Activated CD4-positive, alpha-beta T cell treated with anti-CD3 and anti-CD28 coated beads for 36 hours (primary cell): ENCODE results near the gene FURIN. TPM values are rescaled to one million over a fixed set of nuclear protein-coding genes. Genes with fewer than 3 reads are reported as not detected.
"Not testable (repeated sequence)": the region's sequence is repeated elsewhere in the genome, so short reads cannot be mapped to it uniquely, and the experiment has no call there.

Source experiments
- ATAC-seq: fragments of 200-7000 bp; cut with Tn5 transposase; one replicate; pipeline ENCODE4 v1.10.0; 2021; ENCODE audit warnings: mild to moderate bottlenecking, moderate library complexity
- CTCF ChIA-PET: fragments of 350-600 bp; sonication (Branson Sonifier 250); formaldehyde crosslinking; loops from one replicate; lab custom pipeline; 2021; ENCODE audit warnings: antibody characterized with exemption; lab: Charles Lee
- POLR2A ChIA-PET: fragments of 350-600 bp; sonication (Branson Sonifier 250); formaldehyde crosslinking; loops from one replicate; lab custom pipeline; 2021; ENCODE audit warnings: antibody characterized with exemption, inconsistent platforms; lab: Charles Lee
- DNase-seq: peaks from one replicate; pipeline ENCODE4 v3.0.0-alpha.2; 2020
- H3K27ac Mint-ChIP-seq: one replicate; pipeline ENCODE4 v1.8.0; 2021; ENCODE audit warnings: mixed read lengths
- H3K27me3 Mint-ChIP-seq: one replicate; pipeline ENCODE4 v1.8.0; 2021; ENCODE audit warnings: mixed read lengths
- H3K36me3 Mint-ChIP-seq: one replicate; pipeline ENCODE4 v1.8.0; 2021; ENCODE audit warnings: low read depth, mixed read lengths
- H3K4me1 Mint-ChIP-seq: one replicate; pipeline ENCODE4 v1.8.0; 2021; ENCODE audit warnings: mixed read lengths
- H3K4me3 Mint-ChIP-seq: one replicate; pipeline ENCODE4 v1.8.0; 2021; ENCODE audit warnings: mild to moderate bottlenecking, moderate library complexity, mixed read lengths
- H3K9me3 Mint-ChIP-seq: one replicate; pipeline ENCODE4 v1.8.0; 2021; ENCODE audit warnings: low read depth, mixed read lengths
- intact Hi-C, 2 experiments: fragments of 100-400 bp; cut with DNase I in 1 of 2; cut with micrococcal nuclease in 1 of 2; formaldehyde crosslinking; loops; one replicate each; pipeline versions ENCODE4 v1.14.2 to v1.15.1; 2022 to 2024; cut with DNase I, micrococcal nuclease
- total RNA-seq, 2 experiments: library from RNA; stranded (reverse); gene quantifications; one replicate each; pipeline ENCODE4 v1.2.3, GENCODE V29; 2021

The FURIN gene
- total RNA-seq = 100 to 1,000 TPM; 406 to 422 TPM

DNA sequence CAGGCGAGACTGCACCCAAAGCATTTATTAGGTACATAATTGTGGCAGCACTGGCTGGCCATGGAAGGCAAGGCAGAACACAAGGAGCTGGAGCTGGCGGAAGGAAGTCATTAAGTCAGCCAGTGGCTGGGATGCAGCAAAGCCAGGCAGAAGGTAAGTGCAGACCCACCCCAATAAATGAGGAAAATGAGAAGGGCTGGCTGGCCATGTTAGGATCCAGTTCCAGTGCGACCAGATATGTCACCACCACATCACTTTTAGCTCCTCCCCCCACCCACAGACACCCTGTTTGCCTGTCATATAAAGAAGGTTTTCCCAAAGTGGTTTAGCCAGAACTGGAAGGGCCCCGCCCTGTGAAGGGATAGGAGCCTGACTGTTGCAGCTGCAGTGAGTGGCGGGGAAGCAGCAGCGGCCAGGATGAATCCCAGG, at the start of gene FURIN:
Gene FURIN (plus strand): TSS at position 328 of the 429 bp plus-strand sequence. CDS start 7,153 bp downstream, outside the sequence.
- Mint-ChIP-seq H3K36me3 (peaks cover 31% of the 10 kb centered on the region), H3K27me3 (peaks cover 5% of the 10 kb centered on the region), H3K4me1 (peaks cover 64% of the 10 kb centered on the region), H3K4me3 (peak within 1 kb of the TSS; percentile 90), H3K27ac (peak within 1 kb of the TSS; percentile 98), H3K9me3 (no peaks in the 10 kb centered on the region)
- CTCF ChIA-PET = interaction anchor here (0.7 to 1.1 kb wide), 4 partner anchors 17 to 258 kb away, joined by 3 to 6 read pairs (median 4); no protein-coding TSS in a partner anchor
- intact Hi-C loops = loop anchor here in 1 of 2 experiments (2.0 kb wide), 1 partner anchor 29 kb away; no protein-coding TSS in a partner anchor
- ATAC-seq (no peak), DNase-seq (peak; percentile 60)
- POLR2A ChIA-PET = interaction anchor here (1.0 to 1.6 kb wide), 2 partner anchors 38 to 41 kb away, joined by 6 to 7 read pairs; no protein-coding TSS in a partner anchor

DNA sequence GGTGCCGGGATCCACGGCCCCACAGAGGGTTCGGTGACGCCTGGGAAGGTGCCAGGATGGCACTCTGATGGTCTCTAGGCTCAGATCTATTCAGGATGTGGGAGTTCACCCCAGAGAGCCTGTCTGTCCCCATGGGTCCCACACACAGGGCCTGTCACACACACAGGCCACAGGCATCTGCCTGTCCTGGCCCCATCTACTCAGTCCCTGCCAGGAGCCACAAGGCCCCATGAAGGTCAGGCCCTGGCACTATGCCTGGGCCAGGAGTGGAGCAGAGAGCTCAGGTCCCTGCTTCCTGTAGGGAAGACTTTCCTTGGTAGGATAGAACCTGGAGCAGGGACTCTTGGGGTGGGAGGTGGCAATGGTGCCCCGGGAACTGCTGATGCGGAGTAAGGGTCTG, 49.0 kb upstream of the FURIN start:
- Mint-ChIP-seq H3K27ac (peak overlapping the region; percentile 60), H3K4me3 (no peak overlapping the region), H3K36me3 (peaks cover 11% of the 10 kb centered on the region), H3K9me3 (no peaks in the 10 kb centered on the region), H3K4me1 (peaks cover 36% of the 10 kb centered on the region), H3K27me3 (no peaks in the 10 kb centered on the region)
- intact Hi-C loops = loop anchor here in 1 of 2 experiments (10.0 kb wide), 1 partner anchor 55 kb away; no protein-coding TSS in a partner anchor
- CTCF ChIA-PET = no interaction called here
- POLR2A ChIA-PET = no interaction called here
- ATAC-seq (no peak), DNase-seq (no peak)

DNA sequence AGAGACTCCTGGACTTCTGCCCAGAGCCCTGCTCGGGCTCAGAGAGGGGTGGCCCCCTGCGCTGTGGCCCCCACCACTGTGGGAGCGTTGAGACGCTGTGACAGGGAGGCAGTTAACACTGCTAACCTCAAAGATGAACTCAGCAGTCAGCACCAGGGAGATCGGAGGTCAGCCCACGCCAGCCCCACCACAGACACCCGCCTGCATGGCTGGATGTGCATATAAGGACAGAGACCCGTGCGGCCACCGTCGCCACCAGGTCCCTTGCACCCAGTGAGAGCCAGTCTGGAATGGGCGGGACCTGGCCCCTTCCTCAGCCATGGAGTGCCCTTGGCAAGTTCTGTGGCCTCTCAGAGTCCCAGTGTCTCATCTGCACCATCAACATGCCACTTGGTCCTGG, 48.5 kb upstream of the FURIN start:
- intact Hi-C loops = loop anchor here in 1 of 2 experiments (10.0 kb wide), 1 partner anchor 55 kb away; no protein-coding TSS in a partner anchor
- no peaks in the 10 kb centered on the region for H3K27me3 Mint-ChIP-seq
- H3K36me3 Mint-ChIP-seq = peaks cover 7% of the 10 kb centered on the region
- CTCF ChIA-PET = no interaction called here
- peak overlapping the region; percentile 60 for H3K27ac Mint-ChIP-seq
- no peak overlapping the region for H3K4me3 Mint-ChIP-seq
- DNase-seq (no peak), ATAC-seq (no peak)
- POLR2A ChIA-PET = no interaction called here
- H3K9me3 Mint-ChIP-seq = no peaks in the 10 kb centered on the region
- H3K4me1 Mint-ChIP-seq = peaks cover 31% of the 10 kb centered on the region

DNA sequence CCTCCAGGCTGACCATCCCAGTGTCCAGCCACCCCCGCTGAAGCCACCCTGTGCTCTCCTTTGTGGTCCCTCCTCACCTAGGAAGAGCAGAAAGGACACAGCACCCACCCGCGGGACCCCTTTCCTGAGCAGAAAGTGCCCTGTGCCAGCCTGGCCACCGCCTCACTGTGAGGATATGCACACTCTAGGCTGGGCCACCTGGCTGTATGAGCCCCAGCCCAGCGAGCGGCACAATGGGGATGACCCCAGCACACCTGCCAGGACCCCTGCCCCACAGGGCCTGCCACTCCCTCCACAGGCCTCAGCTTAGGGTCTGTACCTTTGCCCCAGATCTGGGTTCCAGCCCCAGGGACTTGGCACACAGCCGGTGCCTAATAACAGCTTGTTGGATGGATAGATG, 47.9 kb upstream of the FURIN start:
- Mint-ChIP-seq H3K9me3 (no peaks in the 10 kb centered on the region), H3K4me1 (peaks cover 25% of the 10 kb centered on the region), H3K4me3 (no peak overlapping the region), H3K27ac (no peak overlapping the region), H3K36me3 (peaks cover under 1% of the 10 kb centered on the region), H3K27me3 (no peaks in the 10 kb centered on the region)
- DNase-seq = no peak
- ChIA-PET POLR2A (no interaction called here), CTCF (no interaction called here)
- intact Hi-C loops = no loop called here
- no peak for ATAC-seq

DNA sequence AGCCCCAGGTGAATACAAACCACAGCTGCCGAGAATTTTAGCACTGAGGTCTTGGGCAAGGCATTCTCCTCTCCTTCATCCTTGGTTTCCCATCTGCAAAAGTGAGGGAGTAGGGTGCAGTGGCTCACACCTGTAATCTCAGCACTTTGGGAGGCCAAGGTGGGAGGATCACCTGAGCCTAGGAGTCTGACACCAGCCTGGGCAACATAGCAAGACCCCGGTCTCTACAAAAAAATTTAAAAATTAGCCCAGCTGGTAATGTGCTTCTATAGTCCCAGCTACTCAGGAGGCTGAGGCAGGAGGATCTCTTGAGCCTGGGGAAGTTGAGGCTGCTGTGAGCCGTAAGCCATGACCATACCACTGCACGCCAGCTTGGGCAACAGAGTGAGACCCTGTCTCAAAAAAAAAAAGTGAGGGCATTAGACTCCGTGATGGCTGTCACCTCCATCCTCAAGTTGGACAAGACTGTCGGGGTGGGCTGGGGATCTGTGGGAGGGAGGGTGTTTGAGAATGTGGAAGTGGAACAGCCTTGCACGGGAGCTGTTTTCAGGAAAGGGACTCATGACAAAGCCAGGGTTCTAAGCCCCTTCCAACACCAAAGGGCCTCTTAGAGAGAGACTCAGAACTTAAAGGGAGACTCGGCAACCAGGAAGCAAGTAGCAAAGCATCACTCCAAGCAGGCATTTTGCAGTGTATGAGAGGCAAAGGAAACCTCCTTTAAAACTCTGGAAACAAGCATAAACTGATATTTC, 46.0 kb upstream of the FURIN start:
- ATAC-seq = no peak
- peaks cover 26% of the 10 kb centered on the region for H3K4me1 Mint-ChIP-seq
- intact Hi-C loops = no loop called here
- peak overlapping the region; percentile 42 for H3K27ac Mint-ChIP-seq
- H3K36me3 Mint-ChIP-seq = peaks cover 5% of the 10 kb centered on the region
- no peak overlapping the region for H3K4me3 Mint-ChIP-seq
- no peak for DNase-seq
- ChIA-PET POLR2A (no interaction called here), CTCF (interaction anchor here (0.5 to 0.7 kb wide), 2 partner anchors 18 to 364 kb away, joined by 3 read pairs; no protein-coding TSS in a partner anchor)
- H3K27me3 Mint-ChIP-seq = no peaks in the 10 kb centered on the region
- peaks cover 3% of the 10 kb centered on the region for H3K9me3 Mint-ChIP-seq

DNA sequence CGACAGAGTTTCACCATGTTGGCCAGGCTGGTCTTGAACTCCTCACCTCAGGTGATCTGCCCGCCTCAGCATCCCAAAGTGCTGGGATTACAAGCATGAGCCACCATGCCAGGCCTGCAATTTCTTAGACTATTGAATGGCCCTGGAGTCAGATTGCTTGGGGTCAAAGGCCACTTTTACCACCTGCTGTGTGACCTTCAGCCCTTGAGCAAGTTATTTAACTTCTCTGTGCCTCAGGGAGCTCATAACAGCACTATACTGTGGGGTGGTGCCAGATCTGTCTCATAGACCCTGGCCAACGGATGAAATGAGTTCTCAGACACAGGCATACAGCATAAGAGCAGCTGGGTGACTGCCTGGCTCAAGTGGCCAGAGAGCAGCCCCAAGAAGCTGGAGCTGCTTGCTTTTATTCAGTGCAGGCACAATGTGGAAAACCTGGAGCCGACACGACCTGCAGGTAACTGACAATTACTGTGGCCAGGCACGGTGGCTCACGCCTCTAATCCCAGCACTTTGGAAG, 44.9 kb upstream of the FURIN start:
- intact Hi-C loops = no loop called here
- ATAC-seq (no peak), DNase-seq (no peak)
- H3K4me3 Mint-ChIP-seq = no peak overlapping the region
- peaks cover 21% of the 10 kb centered on the region for H3K4me1 Mint-ChIP-seq
- POLR2A ChIA-PET = interaction anchor here (0.7 kb wide), 1 partner anchor 26 kb away, joined by 3 read pairs; no protein-coding TSS in a partner anchor
- H3K36me3 Mint-ChIP-seq = peaks cover 8% of the 10 kb centered on the region
- H3K27ac Mint-ChIP-seq = no peak overlapping the region
- no peaks in the 10 kb centered on the region for H3K27me3 Mint-ChIP-seq
- CTCF ChIA-PET = no interaction called here
- H3K9me3 Mint-ChIP-seq = peaks cover 3% of the 10 kb centered on the region

DNA sequence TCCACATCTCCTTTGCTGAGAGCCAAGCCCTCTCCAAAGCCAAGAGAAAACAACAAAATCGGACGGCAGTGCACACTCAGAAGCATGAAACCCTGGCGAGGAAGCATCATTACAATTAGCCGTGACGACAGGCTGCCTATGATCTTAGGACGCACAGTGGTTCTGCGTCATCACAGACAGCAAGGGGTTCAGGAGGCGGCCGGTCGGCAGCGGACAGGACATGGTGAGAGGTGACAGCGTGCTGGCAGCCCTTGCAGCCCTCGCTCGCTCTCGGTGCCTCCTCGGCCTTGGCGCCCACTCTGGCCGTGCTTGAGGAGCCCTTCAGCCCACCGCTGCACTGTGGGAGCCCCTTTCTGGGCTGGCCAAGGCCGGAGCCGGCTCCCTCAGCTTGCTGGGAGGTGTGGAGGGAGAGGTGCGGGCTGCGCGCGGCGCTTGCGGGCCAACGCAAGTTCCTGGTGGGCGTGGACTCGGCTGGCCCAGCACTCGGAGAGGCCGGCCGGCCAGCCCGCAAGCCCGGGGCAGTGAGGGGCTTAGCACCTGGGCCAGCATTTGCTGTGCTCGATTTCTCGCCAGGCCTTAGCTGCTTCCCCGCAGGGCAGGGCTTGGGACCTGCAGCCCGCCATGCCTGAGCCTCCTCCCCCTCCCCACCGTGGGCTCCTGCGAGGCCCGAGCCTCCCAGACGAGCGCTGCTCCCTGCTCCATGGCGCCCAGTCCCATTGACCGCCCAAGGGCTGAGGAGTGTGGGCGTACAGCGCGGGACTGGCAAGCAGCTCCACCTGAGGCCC, 43.1 kb upstream of the FURIN start:
- ChIA-PET POLR2A (interaction anchor here (0.7 to 1.5 kb wide), 5 partner anchors 7 to 106 kb away, joined by 3 to 6 read pairs (median 3); no protein-coding TSS in a partner anchor), CTCF (interaction anchor here (0.6 to 1.9 kb wide), 4 partner anchors 13 to 81 kb away, joined by 3 to 8 read pairs (median 4); no protein-coding TSS in a partner anchor)
- H3K27ac Mint-ChIP-seq, H3K36me3 Mint-ChIP-seq, intact Hi-C loops, ATAC-seq, H3K4me3 Mint-ChIP-seq, H3K27me3 Mint-ChIP-seq, DNase-seq, H3K9me3 Mint-ChIP-seq: not testable (repeated sequence)
- H3K4me1 Mint-ChIP-seq = peaks cover 23% of the 10 kb centered on the region

DNA sequence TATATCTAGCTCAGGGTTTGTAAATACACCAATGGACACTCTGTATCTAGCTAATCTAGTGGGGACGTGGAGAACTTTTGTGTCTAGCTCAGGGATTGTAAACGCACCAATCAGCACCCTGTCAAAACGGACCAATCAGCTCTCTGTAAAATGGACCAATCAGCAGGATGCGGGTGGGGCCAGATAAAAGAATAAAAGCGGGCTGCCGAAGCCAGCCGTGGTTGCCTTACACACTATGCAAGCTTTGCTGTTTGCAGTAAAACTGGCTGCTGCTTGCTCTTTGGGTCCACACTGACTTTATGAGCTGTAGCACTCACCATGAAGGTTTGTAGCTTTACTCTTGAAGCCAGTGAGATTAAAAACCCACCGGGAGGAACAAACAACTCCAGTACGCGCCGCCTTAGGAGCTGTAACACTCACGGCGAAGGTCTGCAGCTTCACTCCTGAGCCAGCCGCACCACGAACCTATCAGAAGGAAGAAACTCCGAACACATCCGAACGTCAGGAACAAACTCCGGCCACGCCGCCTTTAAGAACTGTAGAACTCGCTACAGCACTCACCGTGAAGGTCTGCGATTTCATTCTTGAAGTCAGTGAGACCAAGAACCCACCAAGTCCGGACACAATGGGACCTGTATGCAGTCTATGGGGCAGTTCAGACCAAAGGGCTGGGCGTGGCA, 42.0 kb upstream of the FURIN start:
- ATAC-seq, intact Hi-C loops, H3K9me3 Mint-ChIP-seq, DNase-seq, H3K27me3 Mint-ChIP-seq: not testable (repeated sequence)
- Mint-ChIP-seq H3K36me3 (peaks cover 12% of the 10 kb centered on the region), H3K4me3 (peak overlapping the region; percentile 50), H3K27ac (peak overlapping the region; percentile 24), H3K4me1 (peaks cover 33% of the 10 kb centered on the region)
- POLR2A ChIA-PET = interaction anchor here (0.7 to 1.9 kb wide), 7 partner anchors 8 to 105 kb away, joined by 3 to 6 read pairs (median 3); partner anchors contain the start of genes FURIN and MAN2A2
- CTCF ChIA-PET = interaction anchor here (0.6 to 1.9 kb wide), 6 partner anchors 8 to 80 kb away, joined by 3 to 8 read pairs (median 4); no protein-coding TSS in a partner anchor

DNA sequence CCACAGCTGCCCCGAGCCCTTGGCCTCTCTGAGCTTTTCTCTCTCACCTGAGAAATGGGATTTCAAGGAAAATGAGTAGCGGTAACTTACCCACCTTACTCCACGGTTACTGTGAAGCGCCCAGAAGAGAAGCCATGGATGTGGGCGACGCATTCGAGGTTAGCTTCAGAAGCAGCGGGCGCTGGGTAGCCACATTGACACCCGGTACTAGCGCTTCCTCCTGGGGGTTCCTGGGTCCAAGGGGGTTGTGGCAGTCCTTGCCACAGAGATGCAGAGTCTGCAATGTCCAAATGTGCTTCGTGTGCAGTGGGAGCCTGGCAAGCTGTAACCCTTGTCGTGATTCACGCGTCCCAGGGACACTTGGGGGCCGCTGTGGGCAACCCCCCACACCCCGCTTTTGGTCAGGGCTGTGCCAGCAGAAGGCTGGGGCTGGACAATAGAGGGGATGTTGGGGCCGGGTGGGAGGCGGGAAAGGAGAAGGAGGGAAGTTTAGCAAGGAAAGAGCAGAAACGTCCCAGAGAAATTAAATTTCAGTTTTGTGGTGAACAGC, 41.4 kb upstream of the FURIN start:
- CTCF ChIA-PET = interaction anchor here (0.6 to 1.9 kb wide), 10 partner anchors 9 to 171 kb away, joined by 3 to 8 read pairs (median 4); partner anchors contain the start of gene FURIN
- peaks cover 3% of the 10 kb centered on the region for H3K9me3 Mint-ChIP-seq
- peaks cover 12% of the 10 kb centered on the region for H3K36me3 Mint-ChIP-seq
- peaks cover 36% of the 10 kb centered on the region for H3K4me1 Mint-ChIP-seq
- H3K27ac Mint-ChIP-seq = peak overlapping the region; percentile 24
- intact Hi-C loops = no loop called here
- DNase-seq (no peak), ATAC-seq (no peak)
- POLR2A ChIA-PET = interaction anchor here (0.6 to 1.9 kb wide), 9 partner anchors 12 to 661 kb away, joined by 3 to 6 read pairs (median 3); partner anchors contain the start of genes FURIN and MAN2A2
- no peaks in the 10 kb centered on the region for H3K27me3 Mint-ChIP-seq
- peak overlapping the region; percentile 50 for H3K4me3 Mint-ChIP-seq

DNA sequence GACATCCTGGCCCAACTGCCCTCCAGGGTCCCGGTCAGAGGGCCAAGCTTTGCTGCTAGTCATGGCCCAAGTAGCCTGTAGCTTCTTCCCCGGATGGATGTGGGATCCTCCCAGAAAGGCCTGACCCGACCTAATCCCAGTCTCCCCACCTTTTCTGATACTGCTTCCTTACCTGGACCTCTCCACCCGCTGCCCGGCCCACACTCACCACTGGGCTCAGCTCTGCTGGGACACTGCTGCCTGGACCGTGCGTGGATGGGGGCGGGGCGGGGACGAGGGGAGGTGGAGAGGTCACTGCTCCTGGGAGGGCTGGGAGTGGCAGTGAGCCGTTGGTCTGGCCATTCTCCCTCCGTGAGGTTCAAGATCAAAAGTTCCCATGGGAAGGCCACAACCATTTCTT, 40.3 kb upstream of the FURIN start:
- Mint-ChIP-seq H3K4me1 (peaks cover 42% of the 10 kb centered on the region), H3K4me3 (peak overlapping the region; percentile 34), H3K36me3 (peaks cover 12% of the 10 kb centered on the region), H3K27ac (peak overlapping the region; percentile 83), H3K9me3 (peaks cover 3% of the 10 kb centered on the region), H3K27me3 (no peaks in the 10 kb centered on the region)
- no peak for DNase-seq
- CTCF ChIA-PET = interaction anchor here (0.6 to 1.5 kb wide), 3 partner anchors 13 to 103 kb away, joined by 3 to 6 read pairs (median 4); partner anchors contain the start of gene FURIN
- ATAC-seq = no peak
- intact Hi-C loops = no loop called here
- POLR2A ChIA-PET = interaction anchor here (0.8 to 1.9 kb wide), 5 partner anchors 11 to 43 kb away, joined by 3 to 6 read pairs (median 4); partner anchors contain the start of gene FURIN
